Coronary artery (tissue), 2 donors: ENCODE data around the gene DACH1.

Experiments used
- DNase-seq: peaks from one replicate; pipeline ENCODE4 v3.0.0-alpha.2; 2017; ENCODE audit warnings: low spot score
- H3K27ac ChIP-seq, 2 donors: fragments of 200-600 bp; sonication (generic); one replicate each; pipeline ENCODE4 v1.5.1; 2016 to 2019
- H3K4me3 ChIP-seq: fragments of 200-600 bp; sonication (generic); 2 replicates; pipeline ENCODE4 v1.5.1; 2016; ENCODE audit warnings: mild to moderate bottlenecking, moderate library complexity
- TF ChIP-seq, protein P1 (sequence below): fragments of 200-600 bp; sonication (generic); IDR thresholded peaks from one replicate; pipeline ENCODE4 v1.5.1; 2019; ENCODE audit warnings: antibody characterized with exemption

DACH1 gene

GRCh38 chr13:71395053-71395452, 472.0 kb downstream of the DACH1 start:
- TF ChIP-seq, protein P1, sequence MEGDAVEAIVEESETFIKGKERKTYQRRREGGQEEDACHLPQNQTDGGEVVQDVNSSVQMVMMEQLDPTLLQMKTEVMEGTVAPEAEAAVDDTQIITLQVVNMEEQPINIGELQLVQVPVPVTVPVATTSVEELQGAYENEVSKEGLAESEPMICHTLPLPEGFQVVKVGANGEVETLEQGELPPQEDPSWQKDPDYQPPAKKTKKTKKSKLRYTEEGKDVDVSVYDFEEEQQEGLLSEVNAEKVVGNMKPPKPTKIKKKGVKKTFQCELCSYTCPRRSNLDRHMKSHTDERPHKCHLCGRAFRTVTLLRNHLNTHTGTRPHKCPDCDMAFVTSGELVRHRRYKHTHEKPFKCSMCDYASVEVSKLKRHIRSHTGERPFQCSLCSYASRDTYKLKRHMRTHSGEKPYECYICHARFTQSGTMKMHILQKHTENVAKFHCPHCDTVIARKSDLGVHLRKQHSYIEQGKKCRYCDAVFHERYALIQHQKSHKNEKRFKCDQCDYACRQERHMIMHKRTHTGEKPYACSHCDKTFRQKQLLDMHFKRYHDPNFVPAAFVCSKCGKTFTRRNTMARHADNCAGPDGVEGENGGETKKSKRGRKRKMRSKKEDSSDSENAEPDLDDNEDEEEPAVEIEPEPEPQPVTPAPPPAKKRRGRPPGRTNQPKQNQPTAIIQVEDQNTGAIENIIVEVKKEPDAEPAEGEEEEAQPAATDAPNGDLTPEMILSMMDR: no peak
- Histone ChIP-seq H3K4me3 (no peak overlapping the region), H3K27ac (no peak overlapping the region)
- no peak for DNase-seq

DNA sequence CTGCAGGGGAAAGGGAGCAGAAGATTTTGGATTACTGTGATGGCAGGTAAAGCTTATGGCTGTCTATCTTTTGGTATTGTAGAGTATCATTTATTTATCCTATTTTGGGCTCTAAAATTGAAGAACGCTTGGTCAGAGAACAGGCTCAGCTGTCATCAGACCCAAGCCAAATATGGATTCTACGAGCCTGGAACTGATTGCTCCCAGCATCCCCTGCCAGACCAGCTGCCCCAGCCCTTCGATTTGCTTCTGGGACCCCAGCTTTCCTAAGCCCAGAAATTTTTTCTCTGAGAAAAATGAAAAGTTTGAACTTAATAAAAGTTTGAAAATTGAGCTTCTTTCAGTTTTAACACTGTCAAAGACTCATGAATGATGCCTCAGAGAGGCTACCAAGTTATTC, 472.8 kb downstream of the DACH1 start:
- DNase-seq: no peak

More for the DNA sequence above, 472.8 kb downstream of the DACH1 start:
- no peak overlapping the region for H3K27ac ChIP-seq
- no peak overlapping the region for H3K4me3 ChIP-seq
- TF ChIP-seq, protein P1: no peak
